ENCODE results near the gene GALNT2.
A peak's percentile ranks its signal among the peaks of the same experiment; 100 is the strongest.

GALNT2 gene

DNA sequence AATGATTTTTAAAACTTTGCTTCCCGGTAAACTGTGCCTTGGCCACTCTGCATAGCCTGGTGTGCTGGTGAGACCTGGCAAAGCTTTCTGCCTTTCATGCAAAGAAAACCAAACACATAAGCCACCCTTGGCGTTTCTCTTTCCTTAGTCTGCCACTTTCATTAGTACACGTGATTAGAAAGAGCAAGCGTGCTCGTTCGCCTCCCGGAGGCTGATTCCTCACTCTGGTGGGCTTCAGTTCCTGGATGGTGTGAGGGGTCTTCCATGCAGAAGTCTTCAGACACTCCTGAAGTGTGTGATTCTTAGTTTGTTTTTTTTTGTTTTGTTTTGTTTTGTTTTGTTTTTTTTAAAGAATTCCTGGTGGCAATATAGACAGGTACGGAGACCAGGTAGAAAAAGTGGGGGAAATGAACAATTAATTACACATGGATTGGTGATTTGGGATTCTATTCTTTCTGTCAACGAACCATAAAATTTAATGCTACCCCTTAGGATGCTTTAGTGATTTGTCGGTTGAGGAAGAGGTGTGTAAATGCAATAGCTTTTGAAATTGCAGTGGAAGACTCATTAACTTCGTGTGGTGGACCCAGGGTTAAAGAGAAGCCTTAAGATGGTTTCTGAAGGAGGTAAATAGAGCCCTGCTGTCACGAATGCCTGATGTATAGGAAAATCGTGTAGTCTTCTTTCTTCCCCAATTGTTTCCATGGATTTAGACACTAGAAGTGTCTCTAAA is 2.1 kb downstream of the GALNT2 start:
- Histone ChIP-seq H3K4me2 (ENCODE audit: low read length) (peak overlapping the region; percentile 97), H3K79me1 (ENCODE audit: low read length) (peaks cover 19% of the 10 kb centered on the region), H3K36me3 (ENCODE audit: control insufficient read depth, insufficient read depth, low read length) (no peaks in the 10 kb centered on the region), H3K4ac (ENCODE audit: low read depth, low read length) (no peak overlapping the region), H3K56ac (ENCODE audit: low read length) (no peak overlapping the region), H4K8ac (ENCODE audit: low read depth, low read length) (no peak overlapping the region), H4K5ac (ENCODE audit: low read length) (no peak overlapping the region), H2BK120ac (ENCODE audit: low read depth, low read length) (no peak overlapping the region), H3K23ac (ENCODE audit: low read length) (no peak overlapping the region), H2AK5ac (ENCODE audit: low read length) (no peak overlapping the region), H3K27ac (ENCODE audit: low read depth, low read length) (no peak overlapping the region), H3K9ac (ENCODE audit: low read length) (peak overlapping the region; percentile 90), H3K79me2 (ENCODE audit: control insufficient read depth, insufficient read depth, low read length) (peaks cover 22% of the 10 kb centered on the region), H2BK15ac (replicated peaks; ENCODE audit: low read depth) (no peak overlapping the region), H3K18ac (ENCODE audit: low read length) (no peak overlapping the region), H2BK5ac (ENCODE audit: low read length) (no peak overlapping the region), H3K4me1 (ENCODE audit: control insufficient read depth, low read depth, low read length) (peaks cover 5% of the 10 kb centered on the region), H3K4me3 (ENCODE audit: low read length) (no peak overlapping the region), H3K27me3 (ENCODE audit: insufficient read depth, low read length, poor library complexity) (no peaks in the 10 kb centered on the region)
- no CpG with 5 or more reads among the region's 13 CpGs for WGBS (ENCODE audit: extremely low coverage, insufficient coverage, low lambda C conversion rate)
- peak; percentile 32 for DNase-seq

DNA sequence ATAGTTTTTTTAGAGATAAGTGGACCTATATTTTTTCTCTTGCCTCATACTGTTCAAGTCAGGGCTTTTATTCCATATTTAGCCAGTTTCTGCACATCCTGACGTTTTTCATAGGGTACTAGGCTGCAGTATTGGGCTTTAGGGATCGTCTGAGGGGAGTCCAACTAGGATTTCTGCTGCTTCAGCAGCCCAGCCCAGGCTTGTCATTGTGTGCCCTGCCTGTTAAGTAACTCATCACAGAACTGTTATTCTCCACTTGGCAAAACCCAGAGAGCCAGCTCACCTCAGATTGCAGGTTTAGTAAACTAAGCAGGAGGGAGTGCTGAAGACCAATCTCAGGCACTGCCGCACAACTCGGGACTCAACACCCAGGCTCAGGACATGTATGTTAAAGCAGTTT is 2.8 kb downstream of the GALNT2 start:
- Histone ChIP-seq H3K79me2 (ENCODE audit: control insufficient read depth, insufficient read depth, low read length) (peaks cover 26% of the 10 kb centered on the region), H3K4ac (ENCODE audit: low read depth, low read length) (no peak overlapping the region), H2BK120ac (ENCODE audit: low read depth, low read length) (no peak overlapping the region), H3K56ac (ENCODE audit: low read length) (no peak overlapping the region), H3K4me1 (ENCODE audit: control insufficient read depth, low read depth, low read length) (peaks cover 5% of the 10 kb centered on the region), H3K4me2 (ENCODE audit: low read length) (no peak overlapping the region), H3K27me3 (ENCODE audit: insufficient read depth, low read length, poor library complexity) (no peaks in the 10 kb centered on the region), H2BK15ac (replicated peaks; ENCODE audit: low read depth) (no peak overlapping the region), H3K4me3 (ENCODE audit: low read length) (no peak overlapping the region), H2AK5ac (ENCODE audit: low read length) (no peak overlapping the region), H3K36me3 (ENCODE audit: control insufficient read depth, insufficient read depth, low read length) (no peaks in the 10 kb centered on the region), H3K9ac (ENCODE audit: low read length) (no peak overlapping the region), H4K8ac (ENCODE audit: low read depth, low read length) (no peak overlapping the region), H2BK5ac (ENCODE audit: low read length) (no peak overlapping the region), H3K23ac (ENCODE audit: low read length) (no peak overlapping the region), H3K27ac (ENCODE audit: low read depth, low read length) (no peak overlapping the region), H3K79me1 (ENCODE audit: low read length) (peaks cover 22% of the 10 kb centered on the region), H3K18ac (ENCODE audit: low read length) (no peak overlapping the region), H4K5ac (ENCODE audit: low read length) (no peak overlapping the region)
- DNase-seq, result no peak
- no CpG with 5 or more reads among the region's 4 CpGs for WGBS (ENCODE audit: extremely low coverage, insufficient coverage, low lambda C conversion rate)

DNA sequence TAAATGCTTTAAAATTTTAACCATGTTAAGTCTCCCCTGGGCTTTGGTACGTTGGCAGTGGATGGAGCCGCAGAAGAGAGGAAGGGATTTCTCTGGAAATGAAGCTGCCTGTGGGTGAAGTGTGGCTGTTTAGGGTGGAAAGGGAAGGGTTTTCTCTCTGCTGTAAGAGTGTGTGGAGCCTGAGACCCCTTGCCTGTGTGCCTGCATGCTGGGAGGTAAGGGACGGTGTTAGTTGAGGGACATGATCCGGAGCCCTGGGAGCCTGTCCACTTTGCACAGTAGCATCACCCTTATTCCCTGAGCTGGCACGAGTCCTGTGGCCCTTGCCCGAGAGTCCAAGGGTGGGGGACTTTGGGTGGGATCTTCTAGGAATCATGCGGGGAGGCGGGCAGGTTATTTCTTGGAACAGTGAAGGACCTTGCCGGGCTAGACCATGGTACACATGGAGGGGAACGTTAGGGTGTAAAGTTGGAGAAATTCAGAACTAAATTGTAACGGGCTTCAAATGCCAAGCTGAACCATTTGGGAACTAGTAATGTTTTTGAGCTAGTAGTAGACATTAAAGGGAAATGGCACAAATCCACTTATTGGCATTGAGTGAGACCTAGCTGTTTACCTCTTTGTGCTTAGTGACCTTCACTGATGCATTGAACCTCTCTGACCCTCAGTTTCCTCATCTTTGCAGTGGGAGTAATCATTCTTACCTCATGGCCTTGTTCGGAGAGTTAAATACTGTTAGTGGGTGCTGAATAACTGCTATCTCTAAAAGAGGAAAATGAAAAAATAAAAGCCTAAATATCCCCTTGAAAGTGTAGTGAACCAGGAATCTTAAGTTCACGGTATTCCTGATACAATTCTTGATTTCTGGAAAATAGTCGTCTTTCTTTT is 3.5 kb downstream of the GALNT2 start:
- no peak overlapping the region for H2BK120ac ChIP-seq (ENCODE audit: low read depth, low read length)

DNA sequence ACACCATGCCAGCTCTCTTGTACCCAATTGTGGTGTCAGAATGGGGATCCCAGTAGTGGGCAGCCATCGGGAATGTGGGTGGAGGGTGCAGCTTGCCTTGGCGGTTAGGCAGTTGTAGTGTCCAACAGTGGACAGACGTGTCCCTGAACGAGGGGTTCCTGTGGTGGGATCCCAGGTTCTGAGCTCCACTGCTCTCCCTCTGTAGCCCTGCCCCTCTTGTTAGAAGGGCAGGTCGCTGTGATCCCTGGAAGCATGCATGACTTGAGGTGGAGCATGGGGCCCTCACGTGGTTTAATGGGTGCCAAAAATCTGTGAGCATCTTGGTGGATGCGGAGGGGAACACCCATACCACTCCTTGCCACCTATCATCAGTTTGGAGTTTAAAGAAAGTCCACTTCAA is 4.3 kb downstream of the GALNT2 start:
- peaks cover 5% of the 10 kb centered on the region for H3K4me1 ChIP-seq (ENCODE audit: control insufficient read depth, low read depth, low read length)
- no peak overlapping the region for H2BK5ac ChIP-seq (ENCODE audit: low read length)
- H3K27me3 ChIP-seq (ENCODE audit: insufficient read depth, low read length, poor library complexity), result no peaks in the 10 kb centered on the region
- no peak overlapping the region for H3K4ac ChIP-seq (ENCODE audit: low read depth, low read length)
- no peak overlapping the region for H4K8ac ChIP-seq (ENCODE audit: low read depth, low read length)
- no peak overlapping the region for H3K56ac ChIP-seq (ENCODE audit: low read length)
- H3K4me2 ChIP-seq (ENCODE audit: low read length), result no peak overlapping the region
- no peak overlapping the region for H4K5ac ChIP-seq (ENCODE audit: low read length)
- no peak for DNase-seq
- H3K23ac ChIP-seq (ENCODE audit: low read length), result no peak overlapping the region
- no peak overlapping the region for H3K27ac ChIP-seq (ENCODE audit: low read depth, low read length)
- no peaks in the 10 kb centered on the region for H3K36me3 ChIP-seq (ENCODE audit: control insufficient read depth, insufficient read depth, low read length)
- no peak overlapping the region for H3K4me3 ChIP-seq (ENCODE audit: low read length)
- H2BK120ac ChIP-seq (ENCODE audit: low read depth, low read length), result no peak overlapping the region
- H2BK15ac ChIP-seq (replicated peaks; ENCODE audit: low read depth), result no peak overlapping the region
- H2AK5ac ChIP-seq (ENCODE audit: low read length), result no peak overlapping the region
- H3K18ac ChIP-seq (ENCODE audit: low read length), result no peak overlapping the region
- peaks cover 30% of the 10 kb centered on the region for H3K79me2 ChIP-seq (ENCODE audit: control insufficient read depth, insufficient read depth, low read length)
- no peak overlapping the region for H3K9ac ChIP-seq (ENCODE audit: low read length)
- WGBS (ENCODE audit: extremely low coverage, insufficient coverage, low lambda C conversion rate), result no CpG with 5 or more reads among the region's 7 CpGs
- peaks cover 30% of the 10 kb centered on the region for H3K79me1 ChIP-seq (ENCODE audit: low read length)

More for the DNA sequence above, 3.5 kb downstream of the GALNT2 start:
- H2BK5ac ChIP-seq (ENCODE audit: low read length), result no peak overlapping the region
- H3K79me2 ChIP-seq (ENCODE audit: control insufficient read depth, insufficient read depth, low read length), result peaks cover 26% of the 10 kb centered on the region
- no peak overlapping the region for H3K18ac ChIP-seq (ENCODE audit: low read length)
- no peak overlapping the region for H2AK5ac ChIP-seq (ENCODE audit: low read length)
- H3K36me3 ChIP-seq (ENCODE audit: control insufficient read depth, insufficient read depth, low read length), result no peaks in the 10 kb centered on the region
- peaks cover 5% of the 10 kb centered on the region for H3K4me1 ChIP-seq (ENCODE audit: control insufficient read depth, low read depth, low read length)
- no peaks in the 10 kb centered on the region for H3K27me3 ChIP-seq (ENCODE audit: insufficient read depth, low read length, poor library complexity)
- H3K4me2 ChIP-seq (ENCODE audit: low read length), result no peak overlapping the region
- H4K5ac ChIP-seq (ENCODE audit: low read length), result no peak overlapping the region
- no peak overlapping the region for H3K4me3 ChIP-seq (ENCODE audit: low read length)
- peaks cover 24% of the 10 kb centered on the region for H3K79me1 ChIP-seq (ENCODE audit: low read length)
- H3K4ac ChIP-seq (ENCODE audit: low read depth, low read length), result no peak overlapping the region
- H4K8ac ChIP-seq (ENCODE audit: low read depth, low read length), result no peak overlapping the region
- H3K27ac ChIP-seq (ENCODE audit: low read depth, low read length), result no peak overlapping the region
- no peak overlapping the region for H3K56ac ChIP-seq (ENCODE audit: low read length)
- DNase-seq, result no peak
- H3K9ac ChIP-seq (ENCODE audit: low read length), result no peak overlapping the region
- H2BK15ac ChIP-seq (replicated peaks; ENCODE audit: low read depth), result no peak overlapping the region
- WGBS (ENCODE audit: extremely low coverage, insufficient coverage, low lambda C conversion rate), result no CpG with 5 or more reads among the region's 14 CpGs
- no peak overlapping the region for H3K23ac ChIP-seq (ENCODE audit: low read length)

DNA sequence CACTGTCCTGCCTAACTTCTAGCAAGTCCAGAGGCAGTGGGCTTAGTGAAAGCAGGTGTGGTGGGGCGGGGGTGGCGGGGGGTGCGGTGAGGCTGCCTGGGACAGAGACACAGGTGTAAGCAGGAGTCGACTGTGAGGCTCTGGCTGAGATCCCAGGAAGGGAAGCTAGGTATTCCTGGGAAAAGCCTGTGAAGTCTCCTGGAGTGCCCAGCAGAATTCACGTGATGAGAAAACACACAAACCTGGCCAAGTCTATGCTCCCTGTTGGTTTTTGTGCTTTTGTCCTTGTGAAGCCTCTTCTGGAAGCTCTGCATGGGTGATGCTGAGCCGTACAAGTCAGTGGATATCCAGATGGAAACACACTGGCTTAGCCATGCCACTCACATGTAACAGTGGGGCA is 5.3 kb downstream of the GALNT2 start:
- no peak overlapping the region for H4K8ac ChIP-seq (ENCODE audit: low read depth, low read length)
- no peak overlapping the region for H3K4me3 ChIP-seq (ENCODE audit: low read length)
- H3K36me3 ChIP-seq (ENCODE audit: control insufficient read depth, insufficient read depth, low read length), result no peaks in the 10 kb centered on the region
- peaks cover 35% of the 10 kb centered on the region for H3K79me1 ChIP-seq (ENCODE audit: low read length)
- no peak overlapping the region for H2BK120ac ChIP-seq (ENCODE audit: low read depth, low read length)
- no peak overlapping the region for H3K27ac ChIP-seq (ENCODE audit: low read depth, low read length)
- no peak overlapping the region for H3K56ac ChIP-seq (ENCODE audit: low read length)
- no peak overlapping the region for H3K9ac ChIP-seq (ENCODE audit: low read length)
- peaks cover 5% of the 10 kb centered on the region for H3K4me1 ChIP-seq (ENCODE audit: control insufficient read depth, low read depth, low read length)
- H3K79me2 ChIP-seq (ENCODE audit: control insufficient read depth, insufficient read depth, low read length), result peaks cover 30% of the 10 kb centered on the region
- H3K23ac ChIP-seq (ENCODE audit: low read length), result no peak overlapping the region
- no peak for DNase-seq
- H4K5ac ChIP-seq (ENCODE audit: low read length), result no peak overlapping the region
- WGBS (ENCODE audit: extremely low coverage, insufficient coverage, low lambda C conversion rate), result no CpG with 5 or more reads among the region's 6 CpGs
- no peak overlapping the region for H3K4ac ChIP-seq (ENCODE audit: low read depth, low read length)
- no peak overlapping the region for H3K4me2 ChIP-seq (ENCODE audit: low read length)
- H2AK5ac ChIP-seq (ENCODE audit: low read length), result no peak overlapping the region
- no peak overlapping the region for H2BK5ac ChIP-seq (ENCODE audit: low read length)
- no peaks in the 10 kb centered on the region for H3K27me3 ChIP-seq (ENCODE audit: insufficient read depth, low read length, poor library complexity)
- H2BK15ac ChIP-seq (replicated peaks; ENCODE audit: low read depth), result no peak overlapping the region
- no peak overlapping the region for H3K18ac ChIP-seq (ENCODE audit: low read length)

All from mesendoderm (in vitro differentiated cells).